GM18870 (cell line): Measurements from ENCODE around the gene ANXA7.

Source experiments
- ATAC-seq: cut with Tn5 transposase; IDR thresholded peaks from one replicate; pipeline ENCODE4 v1.9.1; 2021; ENCODE audit warnings: moderate library complexity; ENCODE audit not compliant: unreplicated experiment

The ANXA7 gene

GRCh38 chr10:73413528-73414229, at the start of gene ANXA7:
TSS of gene ANXA7 (minus strand) at chr10:73414058. CDS start at chr10:73400856, 13,202 bp downstream.
- ATAC-seq = peak; percentile 63

GRCh38 chr10:73460897-73461296, 47.0 kb upstream of the ANXA7 start:
- ATAC-seq = no peak

- no peak for ATAC-seq
Observed at GRCh38 chr10:73459683-73460314, 45.9 kb upstream of the ANXA7 start.

- no peak for ATAC-seq
Observed at GRCh38 chr10:73456187-73456890, 42.5 kb upstream of the ANXA7 start.

GRCh38 chr10:73449113-73449512, 35.3 kb upstream of the ANXA7 start:
- no peak for ATAC-seq

GRCh38 chr10:73448384-73448783, 34.5 kb upstream of the ANXA7 start:
- ATAC-seq = no peak

- ATAC-seq = no peak
Observed at GRCh38 chr10:73446926-73447325, 33.1 kb upstream of the ANXA7 start.

GRCh38 chr10:73444457-73444856, 30.6 kb upstream of the ANXA7 start:
- no peak for ATAC-seq

- ATAC-seq = no peak
Observed at GRCh38 chr10:73439605-73440312, 25.9 kb upstream of the ANXA7 start.

GRCh38 chr10:73439055-73439454, 25.2 kb upstream of the ANXA7 start:
- no peak for ATAC-seq

- ATAC-seq = no peak
Observed at GRCh38 chr10:73433538-73433867, 19.6 kb upstream of the ANXA7 start, which contains the start of gene MSS51. TSS of gene MSS51 (minus strand) at chr10:73433561. CDS start at chr10:73428284, 5,277 bp downstream.

- no peak for ATAC-seq
Observed at GRCh38 chr10:73432646-73433537, 19.0 kb upstream of the ANXA7 start.

- ATAC-seq = no peak
Observed at GRCh38 chr10:73426318-73426717, 12.5 kb upstream of the ANXA7 start.

GRCh38 chr10:73424478-73424877, 10.6 kb upstream of the ANXA7 start:
- no peak for ATAC-seq

GRCh38 chr10:73423309-73423708, 9.5 kb upstream of the ANXA7 start:
- ATAC-seq = no peak

GRCh38 chr10:73416571-73416970, 2.7 kb upstream of the ANXA7 start:
- no peak for ATAC-seq

- ATAC-seq = no peak
Observed at GRCh38 chr10:73414230-73414945, 530 bp upstream of the ANXA7 start.

GRCh38 chr10:73413108-73413527, 740 bp downstream of the ANXA7 start:
- ATAC-seq = no peak

GRCh38 chr10:73410897-73411296, 3.0 kb downstream of the ANXA7 start:
- no peak for ATAC-seq
